Endometrium (tissue), 2 donors: ENCODE measurements around the gene TXNDC16.
A peak's percentile ranks its signal among the peaks of the same experiment; 100 is the strongest.

Experiments used
- FAIRE-seq: peaks from 2 replicates; lab custom pipeline; 2012; peaks lifted over from hg19 to GRCh38; lab: Jason Lieb, UNC
- donor health status: control.
- donor health status: control.

Gene TXNDC16

DNA sequence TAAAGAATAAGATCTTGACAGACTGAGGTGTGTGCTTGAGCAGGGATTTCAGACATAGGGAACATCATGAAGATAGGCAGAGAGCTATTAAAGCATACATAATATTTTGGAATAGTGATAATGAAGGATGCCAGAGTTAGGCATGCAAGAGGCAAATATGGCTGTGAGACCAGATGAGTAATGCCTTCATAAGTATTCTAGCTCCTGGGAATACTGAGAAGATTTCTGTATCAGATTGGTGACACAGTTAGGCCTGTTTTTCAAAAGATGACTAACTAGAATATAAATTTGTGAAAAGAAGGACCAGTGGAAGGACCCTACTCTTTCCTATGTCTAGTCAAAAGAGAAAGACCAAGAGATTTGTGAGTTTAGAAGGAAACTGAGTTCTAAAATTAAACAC lies 108.8 kb downstream of the TXNDC16 start:
- FAIRE-seq: no peak

DNA sequence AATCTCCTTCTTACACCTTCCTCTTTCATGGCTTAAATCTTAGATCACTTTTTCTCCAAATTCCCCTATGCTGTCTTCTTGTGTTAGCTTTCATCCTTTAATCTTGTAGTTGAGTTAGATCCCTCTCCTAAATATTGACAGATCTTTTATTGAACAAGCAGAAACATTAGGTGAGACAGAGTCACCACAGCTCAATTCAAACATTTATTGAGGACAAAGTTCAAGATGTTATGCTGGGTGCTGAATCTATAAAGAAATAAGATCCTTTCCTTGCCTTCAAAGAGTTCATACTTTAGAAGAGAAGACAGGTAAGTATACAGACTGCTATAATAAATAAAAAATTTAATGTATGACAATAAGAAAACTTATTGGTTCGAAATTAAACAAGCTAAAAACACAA lies 109.7 kb downstream of the TXNDC16 start:
- FAIRE-seq: no peak

DNA sequence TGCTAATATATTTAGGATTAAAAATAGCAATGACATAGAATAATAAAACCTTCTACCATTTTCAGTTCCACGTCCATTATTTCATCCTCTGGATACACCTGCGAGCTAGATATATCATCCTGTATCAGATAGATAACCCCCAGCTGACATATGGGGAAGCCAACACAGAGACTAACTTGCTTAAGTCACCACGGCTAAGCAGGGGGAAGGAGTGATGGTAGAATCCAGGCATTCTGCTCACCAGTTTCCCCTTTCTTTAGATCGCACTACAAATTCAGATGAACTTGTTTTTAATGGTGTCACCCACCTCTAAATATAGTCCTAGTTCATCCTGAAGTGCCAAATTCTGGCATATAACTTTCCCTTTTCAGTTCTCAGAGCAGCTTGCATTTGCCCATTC lies 110.1 kb downstream of the TXNDC16 start:
- FAIRE-seq: no peak

DNA sequence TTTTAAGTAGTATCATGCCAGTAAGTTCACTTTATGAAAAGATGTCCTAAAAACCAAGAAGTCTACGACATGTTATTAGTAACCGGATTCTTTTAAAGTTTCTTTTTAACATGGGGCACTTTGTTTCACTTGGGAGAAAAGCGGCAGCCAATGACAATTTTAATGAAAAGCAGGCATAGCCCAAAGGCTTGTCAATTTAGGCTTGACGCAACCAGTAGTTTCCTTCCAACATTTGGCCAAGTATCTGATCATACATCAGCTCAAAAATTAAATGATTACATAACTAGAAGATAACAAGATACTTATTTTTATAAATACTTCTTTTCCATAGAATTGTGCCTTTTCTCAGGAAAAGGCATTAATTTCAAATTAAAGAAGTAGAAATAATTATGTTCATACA lies 112.8 kb downstream of the TXNDC16 start:
- FAIRE-seq: no peak

DNA sequence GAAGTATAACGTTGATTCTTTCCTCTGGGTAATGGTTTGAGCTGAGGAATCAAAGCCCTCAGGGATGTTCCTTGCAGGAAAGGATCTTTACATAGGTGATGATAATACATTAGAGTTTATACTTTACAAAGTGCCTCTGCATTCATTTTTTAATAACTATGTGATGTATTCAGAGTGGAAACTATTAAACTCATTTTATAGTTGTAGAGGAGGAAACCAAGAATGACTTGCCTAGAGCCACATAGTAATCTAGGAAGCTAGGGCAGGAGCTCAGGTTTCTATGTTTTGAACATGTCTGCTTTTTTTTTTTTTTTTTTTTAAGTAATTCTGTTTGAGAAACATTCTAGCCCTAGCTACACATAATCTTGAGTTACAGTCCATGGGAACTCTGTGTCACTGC lies 117.3 kb downstream of the TXNDC16 start:
- no peak for FAIRE-seq

DNA sequence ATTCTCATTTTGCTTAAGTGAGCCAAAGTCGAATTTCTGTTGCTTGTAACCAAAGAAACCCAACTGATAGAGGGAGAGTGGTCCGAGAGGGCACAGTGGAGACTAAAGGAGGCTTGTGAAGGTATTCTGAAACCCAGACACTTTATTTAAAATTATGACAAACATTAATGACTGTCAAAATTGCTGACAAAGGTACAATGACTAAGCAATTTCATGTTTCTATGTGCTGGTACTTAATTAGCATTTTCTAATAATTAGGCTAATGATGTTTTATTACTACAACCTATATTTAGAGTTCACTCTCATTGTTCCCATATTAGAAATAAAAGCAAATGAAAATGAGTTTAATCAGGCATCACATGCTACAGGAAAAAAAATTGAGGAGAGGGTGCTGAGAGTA lies 121.8 kb downstream of the TXNDC16 start:
- no peak for FAIRE-seq

DNA sequence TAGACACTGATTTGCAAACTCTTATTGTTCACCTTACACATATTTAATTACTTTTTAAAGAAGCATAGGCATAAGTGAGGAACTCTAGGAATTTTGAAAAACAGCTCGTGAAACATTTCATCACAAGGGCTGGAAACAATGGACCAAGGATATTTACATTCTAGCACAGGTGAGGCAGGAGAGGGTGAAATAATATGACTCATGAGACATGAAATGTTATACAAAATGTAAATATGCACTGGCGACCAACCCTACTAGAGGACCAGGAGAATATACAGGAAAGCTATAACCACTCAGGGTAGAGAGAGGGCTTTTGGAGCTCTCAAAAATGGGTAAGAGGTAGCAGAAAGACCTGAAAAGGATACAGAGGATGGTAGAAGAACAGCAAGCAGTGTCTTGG lies 122.9 kb downstream of the TXNDC16 start:
- FAIRE-seq: no peak

DNA sequence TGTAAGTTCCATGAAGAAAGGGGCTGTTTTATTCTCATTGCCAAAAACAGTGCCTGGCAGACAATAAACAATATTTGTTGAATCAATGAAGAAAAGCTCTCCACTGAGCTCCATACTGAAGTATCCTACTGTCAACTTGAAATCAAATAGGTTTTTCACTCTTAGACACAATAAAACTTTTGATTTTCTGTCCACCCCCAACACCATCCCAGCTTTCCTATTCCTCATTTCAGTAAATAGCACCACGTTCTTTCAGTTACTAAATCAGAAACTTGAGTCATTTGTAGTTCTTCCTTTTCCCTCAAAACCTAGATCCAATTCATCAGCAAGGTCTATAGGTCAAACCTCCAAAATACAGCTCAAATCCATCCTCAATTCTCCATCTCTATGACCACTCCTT lies 124.8 kb downstream of the TXNDC16 start:
- no peak for FAIRE-seq

DNA sequence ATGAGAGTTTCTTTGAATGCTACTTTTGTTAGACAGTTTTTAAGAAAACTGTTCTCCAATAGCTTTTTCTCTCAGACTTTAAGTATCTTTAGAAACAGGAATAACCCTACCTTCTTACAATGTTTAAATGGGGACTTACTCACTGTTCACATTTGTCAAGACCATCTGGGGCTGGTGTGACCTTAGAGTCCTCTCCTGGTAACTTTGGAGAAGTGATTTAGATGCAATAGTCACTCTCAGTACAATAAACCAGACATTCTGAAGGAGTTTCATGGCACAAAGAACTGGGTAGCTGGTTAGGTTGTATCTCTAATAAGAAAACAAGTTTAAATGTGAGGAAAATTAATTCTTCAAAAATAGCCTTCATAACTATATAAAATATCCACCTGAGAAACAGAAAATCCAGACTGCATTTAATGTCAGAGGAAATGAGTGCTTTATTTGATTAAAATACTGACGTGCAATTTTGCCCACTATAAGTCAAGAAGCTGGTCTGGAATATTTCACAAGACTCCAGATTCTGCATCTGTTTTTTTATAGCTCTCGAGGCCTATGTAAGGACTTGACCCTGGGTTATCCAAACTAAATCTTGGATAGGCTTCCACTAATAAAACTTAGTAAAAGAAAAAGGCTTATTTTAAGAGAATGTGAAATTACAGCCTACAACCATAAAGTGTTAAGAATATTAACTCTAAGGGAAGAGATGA lies 129.5 kb downstream of the TXNDC16 start:
- peak; percentile 93 for FAIRE-seq

DNA sequence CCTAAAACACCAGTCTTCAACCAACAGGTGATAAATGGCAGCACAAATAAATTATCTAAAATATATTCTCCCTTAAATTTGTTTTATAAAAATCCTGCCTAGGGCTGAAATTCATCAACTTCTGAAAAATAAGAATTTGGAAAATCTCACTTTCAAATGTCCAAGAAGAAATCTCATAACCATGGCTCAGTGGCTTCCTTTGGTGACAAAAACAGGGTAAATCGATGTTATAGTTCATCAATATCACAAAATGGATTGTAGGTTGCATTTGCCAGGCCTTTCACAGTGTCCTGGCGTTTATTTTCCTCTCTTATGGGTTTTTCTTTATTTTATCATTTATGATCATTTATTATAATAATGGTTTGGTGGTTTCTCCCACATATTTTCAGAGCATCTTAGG lies 135.2 kb downstream of the TXNDC16 start:
- FAIRE-seq: no peak

DNA sequence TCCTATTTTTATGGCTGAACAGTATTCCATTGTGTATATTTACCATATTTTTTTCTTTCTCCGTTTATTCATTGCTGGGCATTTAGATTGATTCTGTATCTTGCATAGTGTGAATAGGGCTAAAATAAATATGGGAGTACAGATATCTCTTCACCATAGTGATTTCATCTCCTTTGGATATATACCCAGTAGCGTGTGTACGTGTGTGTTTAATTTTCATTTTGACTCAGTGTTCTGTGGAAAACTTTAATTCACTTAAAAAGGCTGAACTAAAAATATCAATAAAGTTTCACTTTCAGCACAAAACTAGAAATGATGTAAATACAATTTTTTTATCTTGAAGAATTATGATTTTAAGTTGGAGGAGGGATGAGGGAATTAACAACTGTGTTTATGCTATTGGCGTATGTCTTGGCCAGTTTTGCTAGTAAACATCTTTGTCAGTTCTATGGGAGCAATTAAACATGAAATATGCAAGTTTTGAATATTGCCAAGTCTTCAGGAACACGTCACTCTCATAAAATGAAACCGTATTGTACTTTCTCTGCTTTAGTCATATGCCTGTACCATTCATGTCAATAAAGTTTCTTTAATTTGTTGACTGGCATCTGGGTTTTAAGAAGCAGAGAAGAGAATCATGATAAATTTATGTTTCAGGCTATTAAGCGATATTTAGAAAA lies 138.4 kb downstream of the TXNDC16 start:
- peak; percentile 98 for FAIRE-seq

DNA sequence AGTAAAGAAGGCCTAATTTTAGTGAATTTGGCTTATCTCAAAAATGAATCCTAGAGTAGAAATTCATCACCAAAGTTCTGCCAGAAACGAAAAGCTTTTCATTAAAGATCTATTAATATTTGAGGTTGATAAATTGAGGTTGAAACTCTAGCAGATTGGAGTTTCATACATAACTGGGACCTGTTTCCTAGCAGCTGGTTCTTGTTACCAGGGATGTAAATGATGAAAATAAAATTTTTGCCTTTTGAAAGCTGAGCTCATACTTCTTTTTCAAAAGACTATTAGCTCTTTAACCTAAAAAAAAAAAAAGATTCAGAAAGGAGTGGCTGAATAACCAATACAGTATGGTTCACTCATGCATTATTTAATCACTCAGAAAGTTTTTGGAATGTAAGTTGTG lies 139.9 kb downstream of the TXNDC16 start:
- FAIRE-seq: no peak

DNA sequence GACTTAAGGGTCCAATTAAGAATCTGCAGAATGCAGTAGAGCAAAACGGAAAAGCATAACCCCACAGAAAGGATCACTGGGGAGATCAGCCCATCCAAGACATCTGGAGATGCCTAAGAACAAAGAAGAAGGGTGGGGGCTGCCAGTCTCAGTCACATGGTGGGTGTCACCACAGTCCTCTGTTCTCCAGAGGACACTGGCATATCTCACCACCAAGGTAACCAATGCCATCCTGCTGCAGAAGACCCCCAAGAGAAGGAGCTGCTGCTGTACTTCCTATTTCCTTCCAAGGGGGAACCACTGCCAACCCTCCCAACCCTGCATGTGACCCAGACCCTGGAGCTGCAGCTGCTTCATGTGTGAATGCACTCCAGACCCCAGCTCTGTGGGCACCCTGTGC lies 147.0 kb downstream of the TXNDC16 start:
- no peak for FAIRE-seq

DNA sequence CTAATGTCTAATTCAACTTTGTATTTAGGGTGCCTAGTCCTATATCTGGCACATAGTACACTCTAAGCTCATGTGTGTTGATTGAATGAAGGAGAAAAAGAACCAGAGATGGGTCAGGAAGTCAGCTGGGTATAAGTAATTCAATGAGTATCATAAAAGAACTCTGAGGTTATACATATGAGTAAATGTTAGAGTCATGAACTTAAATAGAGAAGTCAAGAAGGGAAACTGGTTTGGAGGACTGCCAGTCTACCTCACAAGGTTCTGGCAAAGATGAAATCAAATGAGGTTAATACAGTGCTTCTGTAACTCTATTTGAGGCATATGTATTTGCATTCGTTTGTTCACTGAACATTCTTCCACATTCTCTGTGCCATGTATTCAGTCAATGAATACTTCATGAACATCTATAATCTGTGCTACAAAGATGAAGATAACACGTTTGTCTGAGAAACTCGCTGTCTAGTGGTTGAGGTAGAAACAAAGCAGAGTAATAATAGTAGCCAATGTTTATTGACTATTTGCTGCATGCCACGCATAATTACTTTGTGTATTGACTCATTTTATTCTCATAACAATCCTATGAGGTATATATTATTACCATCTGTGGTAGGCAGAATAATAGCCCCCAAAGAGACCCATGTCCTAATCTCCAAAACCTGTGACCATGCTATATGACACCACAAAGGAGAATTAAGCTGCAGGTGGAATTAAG lies 149.3 kb downstream of the TXNDC16 start:
- FAIRE-seq: no peak

DNA sequence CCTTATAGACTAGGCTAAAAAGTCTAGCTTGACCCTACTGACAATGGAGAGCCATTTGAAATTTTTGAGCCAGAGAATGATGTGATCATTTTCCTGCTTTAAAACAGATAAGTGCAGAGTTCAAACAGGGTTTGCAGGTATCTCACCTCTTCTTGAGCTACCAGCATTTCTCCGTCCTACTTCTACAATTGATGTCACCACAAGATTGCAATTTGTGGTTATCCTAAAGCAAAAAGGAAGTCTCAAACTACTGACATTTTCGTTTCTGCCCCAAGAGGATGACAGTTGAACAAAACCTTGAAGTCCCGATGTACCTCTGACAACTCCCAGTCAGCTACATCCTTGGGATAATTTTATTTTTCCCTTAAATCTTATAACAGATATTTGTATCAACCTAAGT lies 151.5 kb downstream of the TXNDC16 start:
- no peak for FAIRE-seq

DNA sequence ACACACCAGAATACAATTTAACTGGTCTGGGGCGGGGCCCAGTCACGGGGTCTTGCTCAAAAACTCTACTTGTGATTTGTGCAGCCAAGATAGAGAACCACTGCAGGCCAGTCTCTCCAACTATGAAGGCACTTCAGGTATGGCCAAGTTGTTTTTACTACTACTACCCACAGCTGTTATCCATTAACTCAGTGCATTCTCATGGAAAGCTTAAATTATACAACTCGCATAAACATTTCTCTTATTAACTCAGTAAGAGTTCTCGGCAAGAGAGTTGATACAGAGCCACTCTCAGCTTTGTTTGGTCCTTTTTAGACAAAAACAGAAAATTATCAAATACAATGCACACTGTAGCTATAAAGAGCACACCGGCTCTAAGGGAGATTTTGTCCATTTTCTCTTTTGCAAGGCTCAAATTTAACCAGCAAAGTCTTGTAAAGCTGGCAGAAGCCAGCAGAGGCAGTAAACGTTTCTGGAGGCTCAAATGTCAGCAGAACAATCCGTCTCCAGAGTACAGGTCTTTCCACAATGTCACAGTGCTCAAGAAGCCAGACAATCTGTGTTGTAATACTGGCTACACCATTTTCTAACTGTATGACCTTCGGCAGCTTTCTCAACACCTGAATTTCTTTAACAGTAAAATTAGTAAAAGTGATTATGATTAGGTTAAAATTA lies 152.2 kb downstream of the TXNDC16 start:
- no peak for FAIRE-seq

DNA sequence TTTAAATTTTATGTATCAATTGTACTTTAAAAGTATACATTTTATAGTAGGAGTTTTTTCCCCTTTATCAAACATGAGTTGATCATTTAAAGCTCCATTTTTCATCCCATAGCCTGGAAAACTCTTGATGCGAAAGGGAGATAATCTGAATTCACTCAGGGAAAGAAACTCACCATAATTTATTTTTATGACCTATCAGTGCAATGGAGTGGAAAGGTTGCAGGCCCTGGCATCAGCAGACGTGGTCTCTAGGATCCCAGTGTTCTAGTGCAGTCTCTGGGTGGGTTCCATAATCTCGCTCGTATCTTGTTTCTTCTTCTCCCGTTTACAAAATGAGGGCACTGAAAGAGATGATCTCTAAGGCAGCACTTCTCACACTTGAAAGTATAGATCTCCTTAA lies 153.2 kb downstream of the TXNDC16 start:
- no peak for FAIRE-seq

DNA sequence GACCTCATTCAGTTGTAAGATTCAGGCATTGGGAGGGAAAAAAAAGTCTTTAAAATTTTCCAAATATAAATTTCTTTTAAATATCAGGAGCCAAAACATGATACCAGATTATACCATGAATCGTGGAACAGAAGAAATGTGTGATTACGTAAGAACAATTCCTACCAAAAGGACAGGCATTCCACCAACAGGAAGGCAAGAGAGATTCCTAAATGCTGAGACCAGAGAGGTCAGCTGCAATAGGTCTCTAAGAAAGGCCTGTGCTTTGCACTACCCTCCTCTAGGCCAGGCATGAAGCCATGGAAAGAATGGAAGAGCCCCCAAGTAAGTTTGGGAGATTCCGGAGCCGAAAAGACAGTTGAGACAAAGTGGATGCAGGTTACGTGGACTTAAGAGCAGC lies 154.5 kb downstream of the TXNDC16 start:
- no peak for FAIRE-seq

DNA sequence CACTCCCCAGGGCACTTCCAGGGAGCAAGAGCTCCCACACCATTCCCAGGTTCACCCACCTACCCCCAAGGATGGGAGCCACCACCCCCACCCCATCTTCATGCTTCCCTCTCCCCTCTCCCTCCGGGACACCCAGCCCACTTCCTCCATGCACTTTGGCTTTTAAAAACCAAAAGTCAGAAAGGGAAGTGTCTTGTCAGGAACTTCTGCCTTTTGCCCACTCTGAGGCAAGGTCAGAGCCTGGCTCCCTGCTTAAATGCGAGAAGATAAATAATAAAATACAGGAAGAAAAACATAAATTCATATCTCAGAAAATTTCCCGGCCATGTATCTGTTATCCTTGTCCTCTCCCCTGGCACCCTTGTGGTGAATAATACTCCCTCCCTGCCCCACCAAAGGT lies 156.6 kb downstream of the TXNDC16 start:
- FAIRE-seq: no peak

DNA sequence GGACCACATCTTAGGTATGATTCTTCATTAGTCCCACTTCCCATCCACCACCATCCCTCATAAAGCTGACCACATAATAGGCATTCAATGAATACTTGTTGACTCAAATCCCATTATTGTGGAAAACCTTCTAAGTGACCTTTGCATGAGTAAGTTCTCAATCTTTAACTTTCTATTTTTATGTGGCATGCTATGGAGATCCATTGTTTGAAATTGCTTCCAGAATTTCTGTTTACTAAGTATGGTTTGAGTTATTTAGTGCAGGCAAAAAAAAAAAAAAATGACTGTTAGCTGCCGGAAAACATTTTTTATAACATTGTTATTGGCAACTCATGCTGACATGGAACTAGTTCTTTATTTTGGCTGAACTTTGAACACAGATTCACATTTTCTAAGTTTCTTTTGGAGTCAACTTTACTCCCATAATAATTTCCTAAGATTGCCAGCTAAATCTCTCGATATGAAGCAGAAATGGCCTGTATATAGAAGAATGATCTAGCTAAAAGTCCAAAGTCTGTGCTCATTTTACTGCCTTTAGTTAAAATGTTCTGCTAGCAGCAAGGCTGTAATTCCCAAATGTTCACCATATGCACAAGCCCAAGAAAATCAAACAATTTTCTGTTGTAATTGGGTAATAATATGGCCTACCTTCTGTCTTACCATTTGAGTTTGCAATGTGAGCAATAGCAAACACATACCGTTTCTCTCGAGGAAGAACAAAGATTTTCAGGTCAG lies 160.3 kb downstream of the TXNDC16 start:
- peak; percentile 58 for FAIRE-seq
